ENCODE measurements around the gene PTEN. TPM values are rescaled to one million over a fixed set of nuclear protein-coding genes. Genes with fewer than 3 reads are reported as not detected.
"Not testable (repeated sequence)": the region's sequence is repeated elsewhere in the genome, so short reads cannot be mapped to it uniquely, and the experiment has no call there.

The PTEN gene
- total RNA-seq, 1 donor from 2014 or later = 96.3 TPM

GRCh38 chr10:87880336-87880735, 16.9 kb downstream of the PTEN start:
- no peak for TF ChIP-seq CTCF (IDR thresholded peaks at IDR 0.05)
- no peaks in the 10 kb centered on the region for H3K36me3 ChIP-seq
- H3K4me1 ChIP-seq = peaks cover 0 to 37% of the 10 kb centered on the region in 2 donors
- H3K9me3 ChIP-seq = no peaks in the 10 kb centered on the region
- intact Hi-C loops (cut with DNase I) = no loop called here
- no peak overlapping the region for H3K4me3 ChIP-seq
- no peak for DNase-seq (ENCODE audit: low spot score in 2 of 2)
- no peaks in the 10 kb centered on the region for H3K27me3 ChIP-seq
- H3K27ac ChIP-seq = no peak overlapping the region

GRCh38 chr10:87881373-87882059, 18.1 kb downstream of the PTEN start:
- H3K36me3 ChIP-seq; H3K9me3 ChIP-seq; H3K4me3 ChIP-seq; H3K27ac ChIP-seq; H3K27me3 ChIP-seq; intact Hi-C loops (cut with DNase I); DNase-seq (ENCODE audit: low spot score in 2 of 2): not testable (repeated sequence)
- peaks cover 0 to 29% of the 10 kb centered on the region in 2 donors for H3K4me1 ChIP-seq

- no peak for TF ChIP-seq CTCF (IDR thresholded peaks at IDR 0.05)
- H3K4me3 ChIP-seq = no peak overlapping the region
- H3K36me3 ChIP-seq = peaks cover 9 to 15% of the 10 kb centered on the region in 2 donors
- no peak for DNase-seq (ENCODE audit: low spot score in 2 of 2)
- intact Hi-C loops (cut with DNase I) = no loop called here
- no peak overlapping the region for H3K27ac ChIP-seq
- H3K4me1 ChIP-seq = peaks cover 0 to 21% of the 10 kb centered on the region in 2 donors
- no peaks in the 10 kb centered on the region for H3K9me3 ChIP-seq
- H3K27me3 ChIP-seq = no peaks in the 10 kb centered on the region
These were observed 19.3 kb downstream of the PTEN start for GRCh38 chr10:87882555-87883294.

GRCh38 chr10:87886635-87887034, 23.2 kb downstream of the PTEN start:
- Histone ChIP-seq H3K9me3 (no peaks in the 10 kb centered on the region), H3K4me1 (peaks cover 0 to 14% of the 10 kb centered on the region in 2 donors), H3K27ac (no peak overlapping the region), H3K4me3 (no peak overlapping the region), H3K36me3 (peaks cover 9 to 19% of the 10 kb centered on the region in 2 donors), H3K27me3 (no peaks in the 10 kb centered on the region)
- intact Hi-C loops (cut with DNase I) = no loop called here
- TF ChIP-seq CTCF (IDR thresholded peaks at IDR 0.05) = no peak
- DNase-seq (ENCODE audit: low spot score in 2 of 2) = no peak

GRCh38 chr10:87887146-87887545, 23.7 kb downstream of the PTEN start:
- TF ChIP-seq CTCF (IDR thresholded peaks at IDR 0.05) = no peak
- no peak overlapping the region for H3K27ac ChIP-seq
- no peak for DNase-seq (ENCODE audit: low spot score in 2 of 2)

More at GRCh38 chr10:87887146-87887545, 23.7 kb downstream of the PTEN start:
- Histone ChIP-seq H3K4me1 (peaks cover 0 to 13% of the 10 kb centered on the region in 2 donors), H3K9me3 (no peaks in the 10 kb centered on the region), H3K27me3 (no peaks in the 10 kb centered on the region), H3K4me3 (no peak overlapping the region), H3K36me3 (peaks cover 9 to 19% of the 10 kb centered on the region in 2 donors)
- intact Hi-C loops (cut with DNase I) = no loop called here

All from ascending aorta (tissue), 2 donors.